BLaER1 treated with 17β-estradiol and CSF1 and Interleukin-3, amounts not matched to agents 10 nM and 100 nM (cell line): ENCODE results near the gene MAPK7.

ENCODE experiments used
- H3K27ac ChIP-seq, 11 experiments: shearing (Covaris generic); formaldehyde crosslinking; 2 replicates each; pipeline ENCODE4 v1.8.1; 2022
- H3K27me3 ChIP-seq, 11 experiments: shearing (Covaris generic); formaldehyde crosslinking; 2 replicates each; pipeline ENCODE4 v1.8.1; 2022
- H3K36me3 ChIP-seq, 11 experiments: shearing (Covaris generic); formaldehyde crosslinking; 2 replicates each; pipeline ENCODE4 v1.8.1; 2022
- H3K4me1 ChIP-seq, 10 experiments: shearing (Covaris generic); formaldehyde crosslinking; 2 replicates each; pipeline ENCODE4 v1.8.1; 2022
- H3K4me2 ChIP-seq, 11 experiments: shearing (Covaris generic); formaldehyde crosslinking; 2 replicates each; pipeline ENCODE4 v1.8.1; 2022
- H3K4me3 ChIP-seq, 10 experiments: shearing (Covaris generic); formaldehyde crosslinking; 2 replicates each; pipeline ENCODE4 v1.8.1; 2022
- H3K9ac ChIP-seq, 11 experiments: shearing (Covaris generic); formaldehyde crosslinking; 2 replicates each; pipeline ENCODE4 v1.8.1; 2022
- H3K9me3 ChIP-seq, 11 experiments: shearing (Covaris generic); formaldehyde crosslinking; replicated peaks in 1 of 11; 2 replicates each; pipeline ENCODE4 v1.8.1; 2022
- H4K20me1 ChIP-seq, 11 experiments: shearing (Covaris generic); formaldehyde crosslinking; 2 replicates each; pipeline ENCODE4 v1.8.1; 2022
- Cebpa-rat ChIP-seq, 11 experiments: shearing (Covaris generic); IDR thresholded peaks; 2 replicates each; pipeline ENCODE4 v1.8.1; 2022

MAPK7 gene

GRCh38 chr17:19405114-19405513, 26.8 kb downstream of the MAPK7 start:
- Histone ChIP-seq H3K4me1 (peaks cover 0 to 9% (median 0%) of the 10 kb centered on the region in 10 experiments; a peak in 7 of 20 replicates), H4K20me1 (peaks cover 0 to 3% (median 0%) of the 10 kb centered on the region in 11 experiments; a peak in 1 of 22 replicates)

GRCh38 chr17:19407601-19408345, 29.5 kb downstream of the MAPK7 start:
- Histone ChIP-seq H3K36me3 (no peaks in the 10 kb centered on the region), H3K27me3 (no peaks in the 10 kb centered on the region; a peak in 1 of 22 replicates), H3K4me3 (no peak overlapping the region), H3K27ac (no peak overlapping the region), H3K9ac (no peak overlapping the region), H3K9me3 (no peaks in the 10 kb centered on the region), H3K4me2 (no peak overlapping the region), H4K20me1 (peaks cover 0 to 4% (median 0%) of the 10 kb centered on the region in 11 experiments; a peak in 1 of 22 replicates), H3K4me1 (no peaks in the 10 kb centered on the region)
- TF ChIP-seq Cebpa-rat (IDR thresholded peaks at IDR 0.05): no peak

More at GRCh38 chr17:19405114-19405513, 26.8 kb downstream of the MAPK7 start:
- no peak overlapping the region for H3K4me3 ChIP-seq
- H3K4me2 ChIP-seq: no peak overlapping the region
- H3K9ac ChIP-seq: no peak overlapping the region
- TF ChIP-seq Cebpa-rat (IDR thresholded peaks at IDR 0.05): no peak
- no peaks in the 10 kb centered on the region for H3K27me3 ChIP-seq
- no peak overlapping the region for H3K27ac ChIP-seq
- no peaks in the 10 kb centered on the region for H3K9me3 ChIP-seq
- no peaks in the 10 kb centered on the region for H3K36me3 ChIP-seq

- H3K36me3 ChIP-seq: no peaks in the 10 kb centered on the region
- TF ChIP-seq Cebpa-rat (IDR thresholded peaks at IDR 0.05): no peak
- no peak overlapping the region for H3K27ac ChIP-seq
- H3K27me3 ChIP-seq: no peaks in the 10 kb centered on the region; a peak in 1 of 22 replicates
- no peak overlapping the region for H3K4me2 ChIP-seq
- peaks cover 0 to 4% (median 0%) of the 10 kb centered on the region in 11 experiments; a peak in 1 of 22 replicates for H4K20me1 ChIP-seq
- H3K9me3 ChIP-seq: no peaks in the 10 kb centered on the region
- no peak overlapping the region for H3K4me3 ChIP-seq
- no peaks in the 10 kb centered on the region for H3K4me1 ChIP-seq
- H3K9ac ChIP-seq: no peak overlapping the region
These were observed 30.0 kb downstream of the MAPK7 start for GRCh38 chr17:19408346-19408710.

GRCh38 chr17:19409066-19409465, 30.8 kb downstream of the MAPK7 start:
- H3K4me2 ChIP-seq: no peak overlapping the region
- no peaks in the 10 kb centered on the region; a peak in 1 of 22 replicates for H3K27me3 ChIP-seq
- no peak overlapping the region for H3K27ac ChIP-seq
- TF ChIP-seq Cebpa-rat (IDR thresholded peaks at IDR 0.05): no peak
- peaks cover 0 to 4% (median 0%) of the 10 kb centered on the region in 11 experiments; a peak in 1 of 22 replicates for H4K20me1 ChIP-seq
- H3K4me3 ChIP-seq: no peak overlapping the region
- no peak overlapping the region for H3K9ac ChIP-seq
- H3K36me3 ChIP-seq: no peaks in the 10 kb centered on the region
- H3K4me1 ChIP-seq: no peaks in the 10 kb centered on the region
- no peaks in the 10 kb centered on the region for H3K9me3 ChIP-seq

GRCh38 chr17:19409509-19409908, 31.2 kb downstream of the MAPK7 start:
- H3K9ac ChIP-seq: no peak overlapping the region
- no peaks in the 10 kb centered on the region for H3K4me1 ChIP-seq
- H3K4me2 ChIP-seq: no peak overlapping the region
- no peak overlapping the region for H3K27ac ChIP-seq
- no peaks in the 10 kb centered on the region; a peak in 1 of 22 replicates for H3K27me3 ChIP-seq
- H3K4me3 ChIP-seq: no peak overlapping the region
- no peaks in the 10 kb centered on the region for H3K9me3 ChIP-seq
- no peaks in the 10 kb centered on the region for H3K36me3 ChIP-seq
- H4K20me1 ChIP-seq: peaks cover 0 to 4% (median 0%) of the 10 kb centered on the region in 11 experiments; a peak in 1 of 22 replicates
- no peak for TF ChIP-seq Cebpa-rat (IDR thresholded peaks at IDR 0.05)

GRCh38 chr17:19410091-19410490, 31.8 kb downstream of the MAPK7 start:
- H3K4me1 ChIP-seq: no peaks in the 10 kb centered on the region
- H4K20me1 ChIP-seq: peaks cover 0 to 10% (median 0%) of the 10 kb centered on the region in 11 experiments; a peak in 1 of 22 replicates
- H3K4me3 ChIP-seq: no peak overlapping the region
- H3K27ac ChIP-seq: no peak overlapping the region
- H3K36me3 ChIP-seq: no peaks in the 10 kb centered on the region
- no peak for TF ChIP-seq Cebpa-rat (IDR thresholded peaks at IDR 0.05)
- H3K9me3 ChIP-seq: no peaks in the 10 kb centered on the region
- H3K27me3 ChIP-seq: no peaks in the 10 kb centered on the region; a peak in 1 of 22 replicates
- H3K9ac ChIP-seq: no peak overlapping the region
- H3K4me2 ChIP-seq: no peak overlapping the region

GRCh38 chr17:19410875-19411620, 32.8 kb downstream of the MAPK7 start, which contains the start of gene RNF112:
Gene RNF112, plus strand, starts transcription at chr17:19411232. Its CDS starts 177 bp downstream, at chr17:19411409.
- Histone ChIP-seq H3K27ac (no peak within 1 kb of the TSS), H3K27me3 (no peaks in the 10 kb centered on the region; a peak in 1 of 22 replicates), H3K4me2 (no peak within 1 kb of the TSS), H3K9ac (no peak within 1 kb of the TSS), H4K20me1 (peaks cover 0 to 11% (median 0%) of the 10 kb centered on the region in 11 experiments; a peak in 1 of 22 replicates), H3K9me3 (no peaks in the 10 kb centered on the region), H3K4me3 (no peak within 1 kb of the TSS), H3K4me1 (no peaks in the 10 kb centered on the region), H3K36me3 (no peaks in the 10 kb centered on the region)
- no peak for TF ChIP-seq Cebpa-rat (IDR thresholded peaks at IDR 0.05)

- H3K27me3 ChIP-seq: no peaks in the 10 kb centered on the region; a peak in 1 of 22 replicates
- H3K27ac ChIP-seq: no peak overlapping the region
- no peaks in the 10 kb centered on the region for H3K9me3 ChIP-seq
- H3K4me1 ChIP-seq: no peaks in the 10 kb centered on the region
- H4K20me1 ChIP-seq: peaks cover 0 to 11% (median 0%) of the 10 kb centered on the region in 11 experiments; a peak in 1 of 22 replicates
- no peak overlapping the region for H3K9ac ChIP-seq
- no peaks in the 10 kb centered on the region for H3K36me3 ChIP-seq
- no peak for TF ChIP-seq Cebpa-rat (IDR thresholded peaks at IDR 0.05)
- no peak overlapping the region for H3K4me2 ChIP-seq
- H3K4me3 ChIP-seq: no peak overlapping the region
These were observed 33.3 kb downstream of the MAPK7 start for GRCh38 chr17:19411631-19412030.

- no peak for TF ChIP-seq Cebpa-rat (IDR thresholded peaks at IDR 0.05)
- H3K9me3 ChIP-seq: no peaks in the 10 kb centered on the region
- H3K4me1 ChIP-seq: no peaks in the 10 kb centered on the region
- no peak overlapping the region for H3K4me3 ChIP-seq
- no peak overlapping the region for H3K9ac ChIP-seq
- H3K27ac ChIP-seq: no peak overlapping the region
- no peak overlapping the region for H3K4me2 ChIP-seq
- H3K36me3 ChIP-seq: no peaks in the 10 kb centered on the region
- peaks cover 0 to 11% (median 0%) of the 10 kb centered on the region in 11 experiments; a peak in 1 of 22 replicates for H4K20me1 ChIP-seq
- no peaks in the 10 kb centered on the region; a peak in 1 of 22 replicates for H3K27me3 ChIP-seq
These were observed 34.2 kb downstream of the MAPK7 start for GRCh38 chr17:19412510-19412909.
